Astrocyte of the cerebellum (primary cell): ENCODE data around the gene APBA1.
"Not testable (repeated sequence)": the region's sequence is repeated elsewhere in the genome, so short reads cannot be mapped to it uniquely, and the experiment has no call there.

Experiments used
- DNase-seq: peaks from one replicate; pipeline ENCODE4 v3.0.0-alpha.2; 2011; ENCODE audit warnings: low read depth
- H3K4me3 ChIP-seq: 2 replicates; pipeline ENCODE4 v1.5.1; 2011; ENCODE audit warnings: mild to moderate bottlenecking, low read depth, low read length, moderate library complexity
- CTCF ChIP-seq: IDR thresholded peaks from 2 replicates; pipeline ENCODE4 v1.5.1; 2012; ENCODE audit warnings: low read length, low read depth, moderate library complexity, mild to moderate bottlenecking; ENCODE audit errors: missing control alignments
- in situ Hi-C: cut with HindIII; loops from 2 replicates; pipeline ENCODE4 v1.10.0; 2017; ENCODE audit warnings: low sequenced_read_pairs

APBA1 gene

DNA sequence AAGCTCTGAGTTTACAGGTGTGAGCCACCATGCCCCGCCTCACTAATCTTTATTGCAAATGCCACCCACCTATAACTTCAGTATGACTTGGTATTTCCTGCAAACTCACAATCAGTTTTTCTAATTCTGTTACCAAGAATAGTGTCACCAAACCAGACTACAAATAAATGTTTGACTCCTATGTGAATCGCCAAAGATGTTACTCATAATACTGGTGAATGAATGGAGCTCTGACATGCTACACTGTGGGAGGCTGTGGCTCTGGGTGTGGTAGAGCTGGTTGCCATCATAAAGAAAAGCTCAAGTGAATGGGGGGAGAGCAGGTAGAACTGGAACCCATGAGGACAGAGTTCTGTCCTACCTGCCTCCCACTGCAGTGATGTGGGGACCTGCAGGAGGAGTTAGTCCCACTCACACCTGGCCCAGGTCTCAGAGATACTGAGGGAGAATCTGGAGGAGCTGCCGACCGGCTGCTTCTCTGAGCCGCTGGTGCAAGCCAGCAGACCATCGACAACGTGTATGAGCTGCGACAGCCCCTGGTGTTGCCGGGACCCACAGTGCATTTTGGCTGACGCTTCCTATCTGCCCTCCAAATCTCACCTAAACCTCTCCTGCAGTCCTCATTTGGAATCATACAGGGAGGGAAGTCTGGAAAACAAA is 251.4 kb downstream of the APBA1 start:
- TF ChIP-seq CTCF, result no peak
- no peak for DNase-seq
- in situ Hi-C loops, result no loop called here
- H3K4me3 ChIP-seq, result no peak overlapping the region

GRCh38 chr9:69412741-69413150 is 259.4 kb downstream of the APBA1 start:
- in situ Hi-C loops, result no loop called here
- TF ChIP-seq CTCF, result peak; percentile 80

DNA sequence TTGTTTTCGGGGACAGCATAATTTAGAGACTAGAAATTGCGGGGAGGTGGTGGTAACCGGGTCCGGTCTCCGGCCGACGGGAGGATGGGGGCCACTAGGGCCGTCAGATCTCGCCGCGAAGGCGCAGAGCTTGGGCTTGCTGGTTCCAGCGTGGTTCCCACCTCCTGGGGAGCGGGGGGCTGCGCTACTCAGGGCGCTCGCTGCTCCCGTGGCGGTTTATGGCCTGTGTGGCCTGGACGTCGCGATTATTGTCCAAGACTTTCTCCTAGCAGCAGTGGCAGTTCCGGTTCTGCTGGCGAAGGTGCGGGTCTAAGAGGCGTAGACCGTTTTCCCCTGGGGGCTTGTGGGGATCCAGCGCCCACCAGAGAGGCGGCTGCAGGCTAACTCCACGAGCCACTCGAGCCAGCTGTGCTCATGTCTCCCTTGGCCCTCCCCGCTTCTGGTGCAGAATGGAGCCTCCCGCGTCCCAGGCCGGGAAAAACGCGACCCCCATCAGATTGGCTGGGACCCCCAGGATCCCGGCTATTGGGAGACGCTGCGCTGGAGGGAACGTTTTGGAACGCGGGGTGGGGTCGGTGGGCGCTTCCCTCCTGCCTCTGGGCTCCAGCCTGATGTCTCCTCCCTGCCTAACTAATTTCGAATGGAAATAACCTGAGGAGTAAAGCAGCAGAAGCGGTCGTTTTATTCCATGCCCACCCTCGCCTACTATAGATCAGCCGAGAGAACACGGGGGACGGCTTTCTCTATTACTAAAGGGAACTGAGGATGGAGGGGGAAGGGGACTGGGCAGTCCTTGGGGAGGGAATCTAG is 260.0 kb downstream of the APBA1 start:
- H3K4me3 ChIP-seq, result no peak overlapping the region
- in situ Hi-C loops, result no loop called here
- no peak for TF ChIP-seq CTCF
- DNase-seq, result no peak

More at GRCh38 chr9:69412741-69413150, 259.4 kb downstream of the APBA1 start:
- peak; percentile 34 for DNase-seq
- H3K4me3 ChIP-seq, result no peak overlapping the region

- in situ Hi-C loops, result no loop called here
Observed at GRCh38 chr9:69411246-69411645, 260.9 kb downstream of the APBA1 start.

DNA sequence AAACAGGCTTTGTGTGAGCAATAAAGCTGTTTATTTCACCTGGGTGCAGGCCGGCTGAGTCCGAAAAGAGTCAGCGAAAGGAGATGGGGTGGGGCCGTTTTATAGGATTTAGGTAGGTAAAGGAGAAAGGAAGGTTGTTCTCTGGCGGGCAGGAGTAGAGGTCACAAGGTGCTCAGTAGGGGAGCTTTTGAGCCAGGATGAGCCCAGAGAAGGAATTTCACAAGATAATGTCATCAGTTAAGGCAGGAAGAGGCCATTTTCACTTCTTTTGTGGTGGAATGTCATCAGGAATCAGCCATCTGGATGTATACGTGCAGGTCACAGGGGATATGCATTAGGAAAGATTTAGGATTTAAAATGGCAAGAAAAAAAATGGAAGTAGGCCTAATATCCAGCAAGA is 262.2 kb downstream of the APBA1 start:
- H3K4me3 ChIP-seq, in situ Hi-C loops, DNase-seq: not testable (repeated sequence)

More at GRCh38 chr9:69411246-69411645, 260.9 kb downstream of the APBA1 start:
- no peak for DNase-seq
- no peak overlapping the region for H3K4me3 ChIP-seq
- no peak for TF ChIP-seq CTCF

GRCh38 chr9:69400470-69400869 is 271.7 kb downstream of the APBA1 start:
- TF ChIP-seq CTCF, result no peak
- in situ Hi-C loops, result no loop called here
- DNase-seq, result no peak
- no peak overlapping the region for H3K4me3 ChIP-seq
